Glutamatergic neuron (in vitro differentiated cells): ENCODE results near the gene ZCCHC3. TPM values are rescaled to one million over a fixed set of nuclear protein-coding genes. Genes with fewer than 3 reads are reported as not detected.
A peak's percentile ranks its signal among the peaks of the same experiment; 100 is the strongest.

Source experiments
- DNase-seq: peaks from one replicate; pipeline ENCODE4 v3.0.0; 2022
- H3K27ac Mint-ChIP-seq: one replicate; pipeline ENCODE4 v1.8.0; 2020; ENCODE audit warnings: mild to moderate bottlenecking, mixed read lengths, inconsistent platforms; ENCODE audit not compliant: unreplicated experiment
- H3K27me3 Mint-ChIP-seq: one replicate; pipeline ENCODE4 v1.8.0; 2020; ENCODE audit warnings: mild to moderate bottlenecking, moderate library complexity, mixed read lengths, inconsistent platforms; ENCODE audit not compliant: unreplicated experiment
- H3K36me3 Mint-ChIP-seq: one replicate; pipeline ENCODE4 v1.8.0; 2020; ENCODE audit warnings: mild to moderate bottlenecking, mixed read lengths, inconsistent platforms; ENCODE audit not compliant: unreplicated experiment
- H3K4me1 Mint-ChIP-seq: one replicate; pipeline ENCODE4 v1.8.0; 2020; ENCODE audit warnings: mild to moderate bottlenecking, low read depth, mixed read lengths, inconsistent platforms; ENCODE audit not compliant: unreplicated experiment
- H3K4me3 Mint-ChIP-seq: one replicate; pipeline ENCODE4 v1.8.0; 2020; ENCODE audit warnings: mild to moderate bottlenecking, mixed read lengths, inconsistent platforms; ENCODE audit not compliant: unreplicated experiment
- H3K9me3 Mint-ChIP-seq: one replicate; pipeline ENCODE4 v1.8.0; 2020; ENCODE audit warnings: mild to moderate bottlenecking, moderate library complexity, mixed read lengths, inconsistent platforms; ENCODE audit not compliant: unreplicated experiment
- CTCF ChIP-seq: fragments of 200-600 bp; sonication (generic); IDR thresholded peaks from one replicate; pipeline ENCODE4 v1.5.0; 2021; ENCODE audit not compliant: partially characterized antibody, unreplicated experiment
- total RNA-seq: library from RNA; stranded (reverse); fragmentation: NEBNext Ultra II Directional; extraction: Animal tissue kit (Norgen Biotek cat#: 25700); gene quantifications from one replicate; pipeline ENCODE4 v1.2.1, GENCODE V29; 2021; ENCODE audit not compliant: unreplicated experiment

The ZCCHC3 gene
- total RNA-seq, 1 donor from 2014 or later = 15.3 TPM

GRCh38 chr20:278607-279571 lies 18.5 kb upstream of the ZCCHC3 start:
- DNase-seq = peak; percentile 61
- peaks cover 21% of the 10 kb centered on the region for H3K36me3 Mint-ChIP-seq

GRCh38 chr20:284172-284571 lies 13.2 kb upstream of the ZCCHC3 start:
- TF ChIP-seq CTCF = no peak
- no peak for DNase-seq
- Mint-ChIP-seq H3K4me1 (peaks cover 4% of the 10 kb centered on the region), H3K27ac (no peak overlapping the region), H3K4me3 (no peak overlapping the region), H3K36me3 (peaks cover 13% of the 10 kb centered on the region), H3K9me3 (peaks cover 1% of the 10 kb centered on the region), H3K27me3 (no peaks in the 10 kb centered on the region)

More at GRCh38 chr20:278607-279571, 18.5 kb upstream of the ZCCHC3 start:
- Mint-ChIP-seq H3K9me3 (peaks cover 4% of the 10 kb centered on the region), H3K27me3 (no peaks in the 10 kb centered on the region), H3K27ac (no peak overlapping the region), H3K4me3 (no peak overlapping the region), H3K4me1 (no peaks in the 10 kb centered on the region)
- no peak for TF ChIP-seq CTCF

- no peak for DNase-seq
- TF ChIP-seq CTCF = no peak
- Mint-ChIP-seq H3K27ac (no peak overlapping the region), H3K4me1 (peaks cover 5% of the 10 kb centered on the region), H3K9me3 (peaks cover 3% of the 10 kb centered on the region), H3K36me3 (peaks cover 5% of the 10 kb centered on the region), H3K27me3 (no peaks in the 10 kb centered on the region), H3K4me3 (no peak overlapping the region)
Observed at GRCh38 chr20:286508-286907, 10.9 kb upstream of the ZCCHC3 start.

- Mint-ChIP-seq H3K4me3 (no peak overlapping the region), H3K4me1 (peaks cover 5% of the 10 kb centered on the region), H3K36me3 (no peaks in the 10 kb centered on the region), H3K9me3 (peaks cover 3% of the 10 kb centered on the region), H3K27me3 (no peaks in the 10 kb centered on the region), H3K27ac (peak overlapping the region; percentile 85)
- no peak for DNase-seq
- no peak for TF ChIP-seq CTCF
Observed at GRCh38 chr20:288956-289692, 8.2 kb upstream of the ZCCHC3 start.
